HG02852 (cell line): ENCODE data around the gene ZNF527.
"Not testable (repeated sequence)": the region's sequence is repeated elsewhere in the genome, so short reads cannot be mapped to it uniquely, and the experiment has no call there.

ENCODE experiments used
- ATAC-seq: cut with Tn5 transposase; IDR thresholded peaks from one replicate; pipeline ENCODE4 v1.9.1; 2021; ENCODE audit warnings: mild to moderate bottlenecking, moderate library complexity; ENCODE audit not compliant: unreplicated experiment

ZNF527 gene

GRCh38 chr19:37370880-37371661 lies at the start of gene ZNF527:
Gene ZNF527, plus strand, starts transcription at chr19:37371099. Its CDS starts 3,100 bp downstream, at chr19:37374199.
- ATAC-seq = peak; percentile 96

DNA sequence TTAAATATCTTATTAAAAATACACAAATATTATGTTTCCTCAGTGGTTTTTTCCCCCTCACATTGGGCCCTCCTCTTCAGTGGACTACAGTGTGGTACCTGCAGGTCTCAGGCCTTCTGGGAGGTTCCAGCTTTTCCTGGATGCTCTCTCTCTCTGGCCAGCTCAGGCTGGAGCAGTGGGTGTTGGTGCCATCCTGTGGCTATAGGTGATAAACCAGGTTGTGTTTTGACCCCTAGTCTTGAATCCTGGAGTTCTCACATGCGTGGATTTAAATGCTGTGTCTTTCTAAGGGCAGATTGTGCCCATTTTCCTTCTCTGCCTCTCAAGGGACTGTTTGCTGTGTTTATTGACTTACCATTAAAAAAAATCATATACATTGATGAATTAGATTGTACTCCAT lies 41.2 kb upstream of the ZNF527 start:
- no peak for ATAC-seq

DNA sequence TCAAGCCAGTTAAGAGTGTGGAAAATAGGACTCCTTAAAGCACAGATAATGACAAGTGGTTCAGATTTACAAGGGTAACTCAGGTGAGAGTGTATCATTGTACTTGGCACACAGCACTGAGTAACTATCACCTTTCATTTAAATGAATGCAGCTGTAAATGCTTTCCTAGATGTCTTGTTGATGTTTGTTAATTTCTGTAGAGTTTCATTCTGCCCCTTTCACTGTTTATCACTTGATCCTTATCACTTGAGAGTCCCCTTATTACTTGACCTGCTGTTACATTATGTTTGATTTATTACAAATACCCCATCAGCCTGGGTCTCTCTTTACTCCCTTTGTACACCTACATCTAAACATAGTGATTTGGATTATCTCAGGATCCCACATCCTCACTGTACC lies 38.1 kb upstream of the ZNF527 start:
- ATAC-seq = no peak

DNA sequence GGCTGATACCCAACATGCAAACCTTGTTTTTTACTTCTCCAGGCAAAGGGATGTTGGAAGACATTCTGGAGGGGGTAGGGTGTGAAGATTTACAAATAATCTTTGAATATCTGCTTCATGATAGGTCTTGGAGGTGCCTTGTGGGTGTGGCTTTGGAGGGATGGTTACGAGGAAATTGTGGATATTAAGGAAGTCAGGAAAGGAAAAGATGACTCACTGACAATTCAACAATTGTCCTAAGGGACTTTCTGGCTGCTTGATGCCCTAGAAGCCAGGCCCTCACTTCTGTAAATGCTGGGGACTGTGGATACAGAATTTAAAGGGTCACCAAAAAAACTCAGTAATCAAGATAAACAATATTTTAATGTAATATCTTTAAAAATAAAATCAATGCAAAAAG lies 37.4 kb upstream of the ZNF527 start:
- no peak for ATAC-seq

DNA sequence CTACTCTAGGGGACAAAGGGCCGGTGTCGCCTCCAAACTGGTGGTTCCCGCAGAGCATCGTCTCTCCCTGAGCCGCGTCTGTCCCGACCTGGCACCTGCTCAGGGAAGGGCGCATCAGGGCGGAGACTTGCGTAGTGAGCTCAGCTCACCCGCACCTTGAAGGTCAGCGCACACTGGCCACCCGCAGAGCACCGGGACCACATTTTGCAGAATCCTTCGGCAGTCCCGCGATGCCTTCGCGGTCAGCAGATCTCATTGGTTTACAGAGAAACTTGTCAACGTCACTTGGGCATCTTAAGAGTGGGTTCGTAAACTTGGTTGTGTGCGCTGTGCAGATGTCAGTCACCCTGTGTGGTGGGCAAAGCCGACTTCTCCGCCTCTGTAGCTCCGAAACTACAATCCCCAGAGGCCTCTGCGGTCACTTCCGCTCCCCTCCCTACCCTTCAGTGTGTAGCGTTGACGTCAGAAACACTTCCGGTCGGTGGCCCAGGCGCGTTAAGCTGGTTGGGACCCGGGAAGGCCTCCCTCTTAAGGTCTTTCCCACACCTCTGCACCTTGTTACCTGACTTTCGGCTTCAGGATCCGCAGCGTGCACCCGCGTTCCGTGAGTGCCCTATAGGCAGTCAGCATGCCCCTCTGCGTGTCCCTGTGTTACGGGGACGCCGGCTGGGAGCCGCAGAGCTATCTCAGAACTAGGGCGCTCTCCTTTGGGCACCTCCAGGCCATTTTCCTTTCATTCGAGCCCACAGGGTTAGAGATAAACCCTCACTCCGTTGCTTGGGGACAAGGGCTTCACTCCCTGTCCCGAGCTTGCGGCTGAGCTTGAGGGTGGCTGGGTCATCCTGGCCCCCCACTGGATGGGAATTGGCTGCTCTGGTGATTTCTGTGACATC lies 36.5 kb upstream of the ZNF527 start:
- peak; percentile 54 for ATAC-seq

DNA sequence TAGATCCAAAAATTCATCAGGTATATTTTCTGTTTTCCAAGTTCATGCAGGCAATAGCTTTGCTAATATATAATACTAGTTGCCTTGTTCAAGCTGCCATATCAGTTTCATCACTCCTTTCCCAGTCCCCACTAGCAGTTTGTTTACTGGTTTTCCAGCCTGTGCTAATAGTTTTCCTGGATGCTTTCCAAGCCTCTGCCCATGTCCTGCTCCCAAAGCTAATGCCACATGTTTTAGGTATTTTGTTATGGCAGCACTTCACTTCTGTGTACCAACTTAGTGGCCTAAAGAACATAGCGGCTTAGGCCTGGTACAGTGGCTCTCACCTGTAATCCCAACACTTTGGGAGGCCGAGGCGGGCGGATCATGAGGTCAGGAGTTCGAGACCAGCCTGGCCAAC lies 28.1 kb upstream of the ZNF527 start:
- ATAC-seq = no peak

- no peak for ATAC-seq
Observed at GRCh38 chr19:37346091-37346490, 24.8 kb upstream of the ZNF527 start.

DNA sequence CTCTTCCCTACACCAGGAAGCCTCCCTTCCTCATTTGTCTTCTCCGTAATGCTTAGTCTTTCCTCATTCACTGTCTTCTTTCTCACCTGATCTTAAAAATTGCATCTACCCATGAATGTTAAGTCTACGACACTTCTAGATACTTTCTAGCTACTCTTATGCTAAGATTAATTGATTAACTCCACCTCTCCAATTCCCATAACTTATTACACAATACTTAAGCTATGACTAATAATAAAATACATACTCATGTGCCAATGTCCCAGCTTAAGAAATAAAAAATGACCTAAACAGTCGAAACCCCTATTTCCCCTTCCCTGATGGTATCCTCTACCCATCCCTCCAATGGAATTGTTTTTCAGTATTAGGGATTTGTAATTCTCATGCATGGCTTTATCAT lies 22.8 kb upstream of the ZNF527 start:
- no peak for ATAC-seq

DNA sequence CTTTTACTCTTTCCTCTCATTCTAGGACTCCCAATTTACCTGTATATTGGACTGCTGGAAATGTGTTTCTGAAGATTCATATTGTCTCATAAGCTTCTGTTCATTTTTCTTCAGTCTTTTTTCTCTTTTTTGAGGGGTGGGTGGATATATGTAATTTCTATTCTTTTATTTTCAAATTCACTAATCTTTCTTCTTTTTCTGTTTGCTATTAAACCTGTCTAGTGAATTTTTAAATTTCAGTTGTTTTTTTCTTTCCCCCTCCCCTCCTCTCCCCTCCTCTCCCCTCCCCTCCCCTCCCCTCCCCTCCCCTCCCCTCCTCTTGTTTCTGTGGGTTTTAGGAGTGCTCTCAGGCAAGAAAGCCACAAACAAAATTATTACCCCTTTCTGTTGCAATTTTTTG lies 16.9 kb upstream of the ZNF527 start:
- no peak for ATAC-seq

DNA sequence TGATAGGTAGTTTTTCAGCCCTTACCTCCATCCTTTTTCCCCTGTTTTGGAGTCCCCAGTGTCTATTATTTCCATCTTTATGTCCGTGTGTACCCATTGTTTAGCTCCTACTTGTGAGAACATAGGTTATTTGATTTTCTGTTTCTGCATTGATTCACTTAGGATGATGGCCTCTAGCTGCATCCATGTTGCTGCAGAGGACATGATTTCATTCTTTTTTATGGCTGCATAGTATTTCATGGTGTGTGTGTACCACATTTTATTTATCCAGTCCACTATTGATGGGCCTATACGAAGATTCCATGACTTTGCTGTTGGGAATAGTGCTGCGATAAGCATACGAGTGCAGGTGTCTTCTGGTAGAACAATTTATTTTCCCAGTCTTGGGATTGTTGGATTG lies 15.0 kb upstream of the ZNF527 start:
- ATAC-seq = no peak

- no peak for ATAC-seq
Observed at GRCh38 chr19:37361994-37362393, 8.9 kb upstream of the ZNF527 start.

GRCh38 chr19:37362733-37363132 lies 8.2 kb upstream of the ZNF527 start:
- ATAC-seq = no peak

- ATAC-seq = peak; percentile 28
Observed at GRCh38 chr19:37370386-37370879, 466 bp upstream of the ZNF527 start.

DNA sequence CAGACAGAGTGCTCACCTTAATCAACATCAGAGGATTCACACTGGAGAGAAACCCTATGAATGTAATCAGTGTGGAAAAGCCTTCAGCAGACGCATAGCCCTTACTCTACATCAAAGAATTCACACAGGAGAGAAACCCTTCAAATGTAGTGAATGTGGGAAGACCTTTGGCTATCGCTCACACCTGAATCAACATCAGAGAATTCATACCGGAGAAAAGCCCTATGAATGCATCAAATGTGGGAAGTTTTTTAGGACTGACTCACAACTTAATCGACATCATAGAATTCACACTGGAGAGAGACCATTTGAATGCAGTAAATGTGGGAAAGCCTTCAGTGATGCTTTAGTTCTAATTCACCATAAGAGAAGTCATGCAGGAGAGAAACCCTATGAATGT lies 18.3 kb downstream of the ZNF527 start:
- ATAC-seq = no peak

- not testable (repeated sequence) for ATAC-seq
Observed at GRCh38 chr19:37391399-37391798, 20.5 kb downstream of the ZNF527 start.

DNA sequence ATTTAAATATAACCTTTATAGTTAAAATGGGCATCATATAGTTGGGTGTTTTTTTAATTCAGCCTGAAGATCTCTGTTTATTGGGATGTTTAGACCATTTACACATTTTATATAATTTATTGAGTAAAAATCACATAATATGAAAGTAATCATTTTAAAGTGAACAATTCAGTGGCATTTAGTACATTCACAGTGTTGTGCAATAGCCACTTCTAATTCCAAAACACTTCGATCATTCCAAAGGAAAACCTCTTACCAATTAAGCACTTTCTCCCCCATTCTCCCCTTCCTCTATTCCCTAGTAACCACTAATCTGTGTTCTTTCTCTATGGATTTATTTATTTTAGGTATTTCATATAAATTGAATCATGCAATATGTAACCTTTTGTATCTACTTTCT lies 30.2 kb downstream of the ZNF527 start:
- ATAC-seq = no peak

- no peak for ATAC-seq
Observed at GRCh38 chr19:37403403-37403802, 32.5 kb downstream of the ZNF527 start.

- ATAC-seq = not testable (repeated sequence)
Observed at GRCh38 chr19:37406140-37406846, 35.4 kb downstream of the ZNF527 start.

DNA sequence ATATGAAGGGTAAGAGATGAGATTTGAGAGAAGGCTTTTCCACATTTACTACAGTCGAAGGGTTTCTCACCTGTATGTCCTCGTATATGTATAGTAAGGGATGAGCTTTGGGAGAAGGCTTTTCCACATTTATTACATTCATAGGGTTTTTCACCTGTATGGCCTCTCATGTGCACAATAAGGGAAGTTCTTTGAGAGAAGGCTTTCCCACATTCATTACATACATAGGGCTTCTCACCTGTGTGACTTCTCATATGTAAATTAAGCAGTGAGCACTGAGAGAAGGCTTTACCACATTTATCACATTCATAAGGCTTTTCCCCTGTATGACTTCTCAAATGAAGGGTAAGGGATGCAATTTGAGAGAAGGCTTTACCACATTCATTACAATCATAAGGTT lies 41.8 kb downstream of the ZNF527 start:
- ATAC-seq = no peak

GRCh38 chr19:37413313-37414084 lies 42.6 kb downstream of the ZNF527 start:
- no peak for ATAC-seq
